OCI-LY3 (cell line): ENCODE data around the gene SLC29A3.

Experiments used
- EZH2phosphoT487 ChIP-seq: fragments of 200-600 bp; shearing (Covaris generic); IDR thresholded peaks from 2 replicates; pipeline ENCODE4 v1.6.1; 2018; ENCODE audit warnings: antibody characterized with exemption, mixed run types, low read depth
- TF ChIP-seq, protein P1 (sequence below): fragments of 200-600, 300-600 bp; sonication (generic); IDR thresholded peaks from 2 replicates; pipeline ENCODE4 v1.5.1; 2014; ENCODE audit warnings: antibody characterized with exemption, low read length, low read depth

GRCh38 chr10:71288461-71288860, 30.6 kb upstream of the SLC29A3 start:
- TF ChIP-seq, protein P1, sequence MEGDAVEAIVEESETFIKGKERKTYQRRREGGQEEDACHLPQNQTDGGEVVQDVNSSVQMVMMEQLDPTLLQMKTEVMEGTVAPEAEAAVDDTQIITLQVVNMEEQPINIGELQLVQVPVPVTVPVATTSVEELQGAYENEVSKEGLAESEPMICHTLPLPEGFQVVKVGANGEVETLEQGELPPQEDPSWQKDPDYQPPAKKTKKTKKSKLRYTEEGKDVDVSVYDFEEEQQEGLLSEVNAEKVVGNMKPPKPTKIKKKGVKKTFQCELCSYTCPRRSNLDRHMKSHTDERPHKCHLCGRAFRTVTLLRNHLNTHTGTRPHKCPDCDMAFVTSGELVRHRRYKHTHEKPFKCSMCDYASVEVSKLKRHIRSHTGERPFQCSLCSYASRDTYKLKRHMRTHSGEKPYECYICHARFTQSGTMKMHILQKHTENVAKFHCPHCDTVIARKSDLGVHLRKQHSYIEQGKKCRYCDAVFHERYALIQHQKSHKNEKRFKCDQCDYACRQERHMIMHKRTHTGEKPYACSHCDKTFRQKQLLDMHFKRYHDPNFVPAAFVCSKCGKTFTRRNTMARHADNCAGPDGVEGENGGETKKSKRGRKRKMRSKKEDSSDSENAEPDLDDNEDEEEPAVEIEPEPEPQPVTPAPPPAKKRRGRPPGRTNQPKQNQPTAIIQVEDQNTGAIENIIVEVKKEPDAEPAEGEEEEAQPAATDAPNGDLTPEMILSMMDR = no peak
- no peak for TF ChIP-seq EZH2phosphoT487
